ENCODE data around the gene LRMDA. TPM values are rescaled to one million over a fixed set of nuclear protein-coding genes. Genes with fewer than 3 reads are reported as not detected.

LRMDA gene
- total RNA-seq, 1 experiment from 2014 or later = 4.8 TPM

GRCh38 chr10:76577455-76577854 lies 1146.0 kb downstream of the LRMDA start:
- no peak overlapping the region for H3K9ac ChIP-seq (ENCODE audit: low read length)
- intact Hi-C loops (cut with micrococcal nuclease) = no loop called here
- ChIA-PET POLR2A (no interaction called here), RAD21 (ENCODE audit: low non-redundant PET in 1 of 2, low total read pairs in 2 of 2, uncharacterized antibody in 2 of 2, unreplicated experiment in 2 of 2) (no interaction called here), CTCF (no interaction called here)
- no peaks in the 10 kb centered on the region for H3K9me2 ChIP-seq (ENCODE audit: insufficient read depth)
- no peaks in the 10 kb centered on the region for H3K9me3 ChIP-seq (ENCODE audit: control insufficient read depth in 1 of 2, insufficient read depth in 1 of 2, low read depth in 1 of 2, low read length in 2 of 2)
- ATAC-seq = no peak
- H3K27ac ChIP-seq (ENCODE audit: low read depth, low read length) = no peak overlapping the region
- TF ChIP-seq SIN3A (IDR thresholded peaks at IDR 0.05; ENCODE audit: low read depth) (no peak), ELF1 (IDR thresholded peaks at IDR 0.05; ENCODE audit: borderline replicate concordance, low read depth) (no peak), ZNF274 (IDR thresholded peaks at IDR 0.05; ENCODE audit: low read depth, low read length) (no peak), SP1 (IDR thresholded peaks at IDR 0.05; ENCODE audit: low read depth) (no peak), POLR2A (IDR thresholded peaks at IDR 0.05; ENCODE audit: borderline replicate concordance, extremely low read depth, insufficient read depth, insufficient read length) (no peak), CEBPB (IDR thresholded peaks at IDR 0.05; ENCODE audit: low read depth) (no peak), ZFX (IDR thresholded peaks at IDR 0.05) (no peak), TCF7L2 (IDR thresholded peaks at IDR 0.05; ENCODE audit: borderline replicate concordance, extremely low read depth, insufficient read depth, insufficient read length) (no peak), FOSL1 (IDR thresholded peaks at IDR 0.05; ENCODE audit: low read depth) (no peak), REST (IDR thresholded peaks at IDR 0.05; ENCODE audit: low read depth) (no peak), RAD21 (IDR thresholded peaks at IDR 0.05; ENCODE audit: low read depth) (no peak), JUND (IDR thresholded peaks at IDR 0.05) (no peak), POLR2AphosphoS5 (IDR thresholded peaks at IDR 0.05; ENCODE audit: low read depth, low read length) (no peak), SRF (IDR thresholded peaks at IDR 0.05; ENCODE audit: low read depth) (no peak), MAX (IDR thresholded peaks at IDR 0.05) (no peak), ATF3 (IDR thresholded peaks at IDR 0.05) (no peak), CBX3 (IDR thresholded peaks at IDR 0.05; ENCODE audit: low read depth) (no peak), CTCF (IDR thresholded peaks at IDR 0.05 in 2 of 3, conservative IDR thresholded peaks at IDR 0.05 in 1 of 3; ENCODE audit: borderline replicate concordance in 1 of 3, insufficient read depth in 1 of 3, low read depth in 2 of 3, low read length in 2 of 3) (no peak)
- H3K4me3 ChIP-seq (replicated peaks in 1 of 2; ENCODE audit: low read depth in 1 of 2, low read length in 2 of 2) = no peak overlapping the region
- no peaks in the 10 kb centered on the region for H3K27me3 ChIP-seq (ENCODE audit: insufficient read depth, low read length)
- no peaks in the 10 kb centered on the region for H3K79me2 ChIP-seq (ENCODE audit: insufficient read depth, low read length)
- no peak for DNase-seq (ENCODE audit: low read depth, low spot score)
- H3K4me1 ChIP-seq (ENCODE audit: control insufficient read depth in 1 of 2, insufficient read depth in 2 of 2, low read length in 2 of 2) = no peaks in the 10 kb centered on the region
- no peaks in the 10 kb centered on the region for H3K36me3 ChIP-seq (ENCODE audit: control insufficient read depth in 1 of 2, insufficient read depth in 2 of 2, low read length in 2 of 2)
- no peaks in the 10 kb centered on the region for H4K20me1 ChIP-seq (ENCODE audit: insufficient read depth)
- no TSS peak for BruUV-seq (replicated peaks)
- no peak overlapping the region for H2AFZ ChIP-seq (ENCODE audit: low read depth, low read length, poor library complexity, severe bottlenecking)
- no peak overlapping the region for H3K4me2 ChIP-seq (ENCODE audit: low read length)

All from HCT116 (cell line).